ENCODE results near the gene CA10.

Gene CA10

GRCh38 chr17:51687887-51688286, 470.6 kb downstream of the CA10 start:
- H3K4me3 ChIP-seq (ENCODE audit: low read length): no peak overlapping the region
- no peak for DNase-seq (ENCODE audit: low read depth)
- TF ChIP-seq, protein P1, sequence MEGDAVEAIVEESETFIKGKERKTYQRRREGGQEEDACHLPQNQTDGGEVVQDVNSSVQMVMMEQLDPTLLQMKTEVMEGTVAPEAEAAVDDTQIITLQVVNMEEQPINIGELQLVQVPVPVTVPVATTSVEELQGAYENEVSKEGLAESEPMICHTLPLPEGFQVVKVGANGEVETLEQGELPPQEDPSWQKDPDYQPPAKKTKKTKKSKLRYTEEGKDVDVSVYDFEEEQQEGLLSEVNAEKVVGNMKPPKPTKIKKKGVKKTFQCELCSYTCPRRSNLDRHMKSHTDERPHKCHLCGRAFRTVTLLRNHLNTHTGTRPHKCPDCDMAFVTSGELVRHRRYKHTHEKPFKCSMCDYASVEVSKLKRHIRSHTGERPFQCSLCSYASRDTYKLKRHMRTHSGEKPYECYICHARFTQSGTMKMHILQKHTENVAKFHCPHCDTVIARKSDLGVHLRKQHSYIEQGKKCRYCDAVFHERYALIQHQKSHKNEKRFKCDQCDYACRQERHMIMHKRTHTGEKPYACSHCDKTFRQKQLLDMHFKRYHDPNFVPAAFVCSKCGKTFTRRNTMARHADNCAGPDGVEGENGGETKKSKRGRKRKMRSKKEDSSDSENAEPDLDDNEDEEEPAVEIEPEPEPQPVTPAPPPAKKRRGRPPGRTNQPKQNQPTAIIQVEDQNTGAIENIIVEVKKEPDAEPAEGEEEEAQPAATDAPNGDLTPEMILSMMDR (conservative IDR thresholded peaks at IDR 0.05; ENCODE audit: low read depth, low read length): no peak

GRCh38 chr17:51685287-51685909, 473.1 kb downstream of the CA10 start:
- no peak for DNase-seq (ENCODE audit: low read depth)
- TF ChIP-seq, protein P1 (conservative IDR thresholded peaks at IDR 0.05; ENCODE audit: low read depth, low read length): no peak
- H3K4me3 ChIP-seq (ENCODE audit: low read length): no peak overlapping the region

DNA sequence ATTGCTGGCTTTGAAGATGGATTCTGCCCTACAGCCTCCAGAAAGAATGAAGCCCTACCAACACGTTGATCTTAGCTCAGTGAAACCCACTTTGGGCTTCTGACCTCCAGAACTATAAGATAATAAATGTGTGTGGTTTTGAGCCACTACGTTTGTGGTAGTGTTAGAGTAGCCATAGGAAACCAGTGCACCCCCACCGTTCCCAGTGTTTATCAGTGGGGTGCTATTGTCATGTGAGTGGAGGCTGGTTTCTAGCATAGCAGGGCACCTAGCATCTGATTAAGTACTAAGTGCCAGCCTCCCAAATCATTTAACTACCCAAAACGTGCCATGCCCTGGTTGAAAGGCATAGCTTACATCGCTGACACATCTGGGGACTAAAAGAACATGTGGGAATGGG, 474.3 kb downstream of the CA10 start:
- DNase-seq (ENCODE audit: low read depth): no peak
- H3K4me3 ChIP-seq (ENCODE audit: low read length): no peak overlapping the region
- TF ChIP-seq, protein P1 (conservative IDR thresholded peaks at IDR 0.05; ENCODE audit: low read depth, low read length): no peak

GRCh38 chr17:51683291-51683690, 475.2 kb downstream of the CA10 start:
- no peak for DNase-seq (ENCODE audit: low read depth)
- no peak overlapping the region for H3K4me3 ChIP-seq (ENCODE audit: low read length)
- TF ChIP-seq, protein P1 (conservative IDR thresholded peaks at IDR 0.05; ENCODE audit: low read depth, low read length): no peak

GRCh38 chr17:51682115-51682514, 476.4 kb downstream of the CA10 start:
- TF ChIP-seq, protein P1 (conservative IDR thresholded peaks at IDR 0.05; ENCODE audit: low read depth, low read length): no peak
- no peak overlapping the region for H3K4me3 ChIP-seq (ENCODE audit: low read length)
- no peak for DNase-seq (ENCODE audit: low read depth)

DNA sequence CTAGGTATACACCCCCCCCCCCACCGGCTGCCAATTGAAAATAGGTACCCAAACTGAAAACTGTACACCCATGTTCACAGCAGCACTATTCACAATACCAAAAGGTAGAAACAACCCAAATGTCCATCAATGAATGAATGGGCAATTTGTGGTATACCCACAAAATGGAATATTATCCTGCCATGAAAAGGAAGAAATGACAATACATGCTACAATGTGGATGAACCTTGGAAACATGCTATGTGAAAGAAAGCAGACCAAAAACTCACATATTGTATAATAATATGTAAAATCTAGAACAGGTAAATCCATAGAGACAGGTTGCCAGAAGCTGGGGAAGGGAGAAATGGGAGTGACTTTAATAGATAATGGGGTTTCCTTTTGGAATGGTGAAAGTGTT, 480.6 kb downstream of the CA10 start:
- TF ChIP-seq, protein P1 (conservative IDR thresholded peaks at IDR 0.05; ENCODE audit: low read depth, low read length): no peak
- no peak for DNase-seq (ENCODE audit: low read depth)
- no peak overlapping the region for H3K4me3 ChIP-seq (ENCODE audit: low read length)

DNA sequence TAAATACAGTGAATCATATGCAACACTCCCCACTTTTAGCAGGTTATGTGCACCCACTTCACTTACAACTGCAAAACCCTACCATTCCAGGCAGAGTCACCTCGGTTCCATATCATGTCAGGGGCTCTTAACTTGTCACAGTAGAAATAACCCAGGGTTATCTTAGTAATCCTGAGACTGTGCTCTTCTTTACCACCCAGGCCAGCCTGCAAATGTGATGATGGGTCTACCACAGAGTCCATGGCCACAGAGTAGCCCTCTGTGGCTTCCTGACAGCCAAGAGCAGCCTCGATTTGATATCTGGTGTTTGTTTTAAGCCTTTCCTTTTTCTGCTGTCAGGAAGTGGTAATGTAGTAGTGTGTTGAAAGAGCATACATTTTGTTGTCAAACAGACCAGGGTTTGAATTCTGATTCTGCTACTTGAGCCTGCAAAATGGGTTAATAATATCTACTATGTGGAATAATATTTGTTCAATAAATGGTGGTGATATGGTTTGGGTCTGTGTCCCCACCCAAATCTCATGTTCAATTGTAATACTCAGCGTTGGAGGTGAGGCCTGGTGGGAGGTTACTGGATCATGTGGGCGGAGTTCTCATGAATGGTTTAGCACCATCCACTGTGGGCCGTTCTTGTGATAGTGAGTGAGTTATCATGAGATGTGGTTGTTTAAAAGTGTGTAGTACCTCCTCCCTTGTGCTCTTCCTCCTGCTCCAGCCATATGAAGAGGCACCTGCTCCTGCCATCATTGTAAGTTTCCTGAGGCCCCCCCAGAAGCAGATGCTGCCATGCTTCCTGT, 481.6 kb downstream of the CA10 start:
- TF ChIP-seq, protein P1 (conservative IDR thresholded peaks at IDR 0.05; ENCODE audit: low read depth, low read length): no peak
- no peak for DNase-seq (ENCODE audit: low read depth)
- no peak overlapping the region for H3K4me3 ChIP-seq (ENCODE audit: low read length)

Data from retinal pigment epithelial cell (primary cell).